Cortex of kidney (tissue), 1 donor: ENCODE data around the gene TDRD7.

Experiments used
- DNase-seq: peaks from one replicate; lab custom pipeline; 2025; lab: John Stamatoyannopoulos, UW

Gene TDRD7

DNA sequence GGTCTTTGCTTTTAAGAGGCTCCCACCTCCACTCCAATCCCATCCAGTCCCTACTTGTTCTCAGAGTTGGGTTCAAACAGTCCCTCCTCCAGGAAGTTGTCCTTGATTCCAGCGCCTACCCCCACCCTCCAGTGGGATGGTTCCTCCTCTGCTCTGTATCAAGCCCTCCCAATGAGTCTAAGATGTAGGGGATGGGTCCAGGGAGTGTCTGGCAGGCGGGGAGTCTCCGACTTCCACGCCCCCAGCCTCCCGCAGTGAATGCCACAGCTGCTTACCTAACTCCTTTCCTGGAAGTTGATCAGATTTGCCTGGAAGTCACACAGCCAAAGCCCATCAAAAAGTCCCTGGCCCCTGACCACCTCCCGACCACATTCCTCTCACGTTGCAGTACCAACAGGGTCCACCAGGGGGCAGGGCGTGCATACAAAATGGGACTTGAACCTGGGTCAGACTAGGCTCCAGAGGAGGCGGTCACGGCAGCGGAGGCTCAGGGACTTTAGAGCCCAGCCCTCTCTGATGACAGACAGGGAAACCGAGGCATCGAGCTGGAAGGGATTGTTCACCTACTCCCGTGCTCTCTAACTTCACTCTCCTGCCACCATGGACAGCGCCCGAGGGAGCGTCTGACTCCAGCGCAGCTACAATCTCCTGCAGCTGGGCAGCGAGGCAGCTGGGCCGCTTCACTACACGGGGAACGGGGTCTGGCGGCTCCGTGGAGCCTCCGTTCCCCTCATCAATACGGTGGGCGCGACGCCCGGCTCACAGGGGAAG lies 25.0 kb upstream of the TDRD7 start:
- no peak for DNase-seq

DNA sequence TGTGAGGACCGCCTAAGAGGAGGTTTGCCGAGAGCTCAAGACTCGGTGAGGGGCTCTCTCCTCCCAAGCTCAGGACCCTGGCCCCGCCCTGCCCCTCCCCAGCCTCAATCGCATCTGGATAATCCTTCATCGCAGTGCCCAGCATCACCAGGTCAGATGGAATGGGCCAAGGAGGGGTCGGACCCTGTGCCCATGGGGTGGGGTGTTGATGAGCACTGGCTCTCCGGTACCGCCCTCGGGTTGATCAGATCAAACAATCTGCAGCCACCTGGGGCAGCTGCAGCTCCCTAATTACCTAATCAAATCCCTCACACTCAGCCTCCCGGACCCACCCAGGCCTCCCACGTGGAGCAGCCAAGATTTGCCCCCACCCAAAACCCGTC lies 24.4 kb upstream of the TDRD7 start:
- no peak for DNase-seq

DNA sequence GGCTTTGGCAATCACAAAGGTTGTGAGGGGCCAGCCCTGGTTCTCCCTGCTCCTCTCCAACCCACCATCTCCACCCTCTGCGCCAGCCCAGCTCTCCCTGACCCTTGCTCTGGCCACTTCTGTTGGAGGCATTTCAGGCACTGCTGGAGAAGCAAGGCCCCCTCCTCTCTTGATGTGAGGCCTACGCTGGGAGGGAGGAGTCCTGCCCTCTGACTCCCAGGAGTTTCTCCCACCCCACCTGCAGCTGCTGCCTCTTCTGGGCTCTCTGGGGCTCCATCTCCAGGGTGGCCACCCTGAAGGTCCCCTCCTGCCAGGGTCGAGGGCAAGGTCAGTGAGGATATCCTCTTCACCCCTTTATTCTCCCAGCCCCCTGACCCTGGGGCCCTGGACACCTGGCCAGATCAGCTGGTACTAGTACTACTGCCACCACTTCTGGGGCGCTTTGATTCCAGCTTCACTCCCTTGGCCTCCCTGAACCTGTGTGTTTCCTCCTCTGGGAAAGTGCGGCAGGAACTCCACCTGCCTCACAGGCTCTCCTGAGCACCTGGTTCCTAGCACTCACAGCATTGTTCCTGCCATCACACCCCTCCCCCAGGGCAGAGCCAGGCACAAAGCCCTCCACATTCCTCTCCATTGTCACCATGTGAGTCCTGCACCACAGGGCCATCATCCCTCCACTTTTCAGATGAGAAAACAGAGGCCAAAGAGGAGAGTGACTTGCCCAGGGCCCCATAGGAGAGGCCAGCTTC lies 23.8 kb upstream of the TDRD7 start:
- DNase-seq = no peak

DNA sequence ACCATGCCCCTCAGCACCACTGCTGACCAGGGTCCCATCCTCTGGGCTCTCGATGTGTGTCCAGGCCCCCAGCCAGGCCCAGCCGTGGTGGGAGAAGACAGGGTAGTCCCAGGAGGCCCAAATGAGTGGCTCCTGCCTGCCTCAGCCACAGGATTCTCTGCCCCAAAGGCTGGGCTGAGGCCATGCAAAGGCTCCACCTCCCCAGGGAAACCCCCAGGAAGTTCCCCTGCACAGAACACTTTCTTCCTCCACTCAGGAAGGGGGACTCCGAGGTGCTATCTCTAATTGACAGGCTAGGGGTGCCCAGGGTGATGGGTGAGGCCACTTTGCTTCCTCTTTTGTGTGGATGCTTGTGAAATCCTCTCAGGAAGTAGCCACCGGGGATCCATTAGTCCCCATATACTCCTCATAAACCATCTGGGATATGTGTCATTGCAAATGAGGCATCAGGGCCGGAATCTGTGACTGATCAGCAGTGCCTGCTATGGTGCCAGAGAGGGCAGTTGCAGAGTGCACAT lies 23.1 kb upstream of the TDRD7 start:
- no peak for DNase-seq

- no peak for DNase-seq
Observed at GRCh38 chr9:97389249-97389648, 22.6 kb upstream of the TDRD7 start.

DNA sequence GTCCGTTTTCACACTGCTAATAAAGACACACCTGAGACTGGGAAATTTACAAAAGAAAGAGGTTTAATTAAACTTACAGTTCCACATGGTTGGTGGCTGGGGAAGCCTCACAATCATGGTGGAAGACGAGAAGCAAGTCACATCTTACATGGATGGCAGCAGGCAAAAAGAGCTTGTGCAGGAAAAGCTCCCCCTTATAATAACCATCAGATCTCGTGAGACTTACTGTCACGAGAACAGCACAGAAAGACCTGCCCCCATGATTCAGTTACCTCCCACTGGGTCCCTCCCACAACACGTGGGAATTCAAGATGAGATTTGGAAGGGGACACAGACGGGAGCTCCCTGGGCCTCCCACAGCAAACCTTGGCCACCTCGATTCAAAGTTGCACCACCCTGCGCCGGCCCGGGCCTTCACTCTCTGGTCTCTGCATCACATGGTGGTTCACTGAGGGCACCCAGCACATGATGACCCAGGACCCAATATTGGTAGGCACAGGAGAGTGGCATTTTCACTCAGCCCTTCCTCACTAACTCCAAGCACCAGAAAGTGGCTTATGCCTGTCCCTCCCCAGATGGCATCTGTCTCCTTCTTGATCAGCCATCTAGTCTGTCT lies 21.0 kb upstream of the TDRD7 start:
- no peak for DNase-seq

DNA sequence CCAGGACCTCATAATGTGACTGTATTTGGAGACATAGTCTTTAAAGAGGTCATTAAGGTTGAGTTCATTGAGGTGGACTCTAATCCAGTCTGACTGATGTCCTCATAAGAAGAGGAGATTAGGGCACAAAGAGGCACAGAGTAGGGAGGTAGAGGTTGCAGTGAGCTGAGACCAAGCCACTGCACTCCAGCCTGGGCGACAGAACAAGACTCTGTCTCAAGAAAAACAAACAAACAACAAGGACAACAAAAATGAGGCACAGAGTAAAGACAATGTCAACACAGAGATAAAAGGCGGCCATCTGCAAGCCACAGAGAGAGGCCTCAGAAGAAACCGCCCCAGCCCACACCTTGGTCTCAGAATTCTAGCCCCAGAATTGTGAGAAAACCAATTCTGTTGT lies 17.0 kb upstream of the TDRD7 start:
- no peak for DNase-seq

DNA sequence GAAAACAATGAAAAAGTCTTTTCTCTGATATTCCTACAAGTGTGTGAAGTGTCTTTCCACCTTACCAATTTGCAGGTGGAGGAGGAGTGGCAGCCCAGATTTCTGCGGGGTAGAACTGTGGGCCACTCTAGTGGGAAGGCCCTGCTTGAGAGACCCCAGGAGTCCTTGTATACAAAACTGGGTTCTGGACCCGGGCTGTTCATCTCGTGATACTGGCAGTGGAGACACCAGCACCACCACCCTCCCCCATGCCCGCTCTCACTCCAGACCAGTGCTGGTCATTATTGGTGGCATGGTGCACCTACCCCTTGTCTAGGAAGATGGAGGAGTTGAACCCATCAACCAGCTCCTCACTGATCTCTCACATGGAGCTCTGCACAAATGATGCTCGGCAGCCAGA lies 16.2 kb upstream of the TDRD7 start:
- no peak for DNase-seq

DNA sequence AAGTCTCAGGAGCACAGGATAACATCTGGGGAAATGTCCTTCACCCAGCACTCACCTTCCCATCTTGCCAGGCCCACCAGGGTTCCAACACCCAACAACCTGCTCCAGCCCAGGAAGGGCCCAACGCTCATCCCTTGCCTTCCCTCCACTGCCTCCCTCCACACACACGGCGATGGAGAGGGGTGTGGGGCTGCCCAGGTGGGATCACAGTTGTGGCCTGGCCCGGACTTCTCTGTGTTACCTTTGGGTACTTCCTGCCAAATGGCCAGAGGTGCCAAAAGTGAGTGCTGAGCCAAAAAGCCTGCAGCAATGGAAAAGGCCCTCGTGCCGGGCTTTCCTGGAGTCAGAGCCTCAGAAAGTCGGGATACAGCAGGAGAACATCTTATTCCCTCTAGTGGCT lies 15.6 kb upstream of the TDRD7 start:
- no peak for DNase-seq

GRCh38 chr9:97397220-97397619 lies 14.7 kb upstream of the TDRD7 start:
- no peak for DNase-seq

DNA sequence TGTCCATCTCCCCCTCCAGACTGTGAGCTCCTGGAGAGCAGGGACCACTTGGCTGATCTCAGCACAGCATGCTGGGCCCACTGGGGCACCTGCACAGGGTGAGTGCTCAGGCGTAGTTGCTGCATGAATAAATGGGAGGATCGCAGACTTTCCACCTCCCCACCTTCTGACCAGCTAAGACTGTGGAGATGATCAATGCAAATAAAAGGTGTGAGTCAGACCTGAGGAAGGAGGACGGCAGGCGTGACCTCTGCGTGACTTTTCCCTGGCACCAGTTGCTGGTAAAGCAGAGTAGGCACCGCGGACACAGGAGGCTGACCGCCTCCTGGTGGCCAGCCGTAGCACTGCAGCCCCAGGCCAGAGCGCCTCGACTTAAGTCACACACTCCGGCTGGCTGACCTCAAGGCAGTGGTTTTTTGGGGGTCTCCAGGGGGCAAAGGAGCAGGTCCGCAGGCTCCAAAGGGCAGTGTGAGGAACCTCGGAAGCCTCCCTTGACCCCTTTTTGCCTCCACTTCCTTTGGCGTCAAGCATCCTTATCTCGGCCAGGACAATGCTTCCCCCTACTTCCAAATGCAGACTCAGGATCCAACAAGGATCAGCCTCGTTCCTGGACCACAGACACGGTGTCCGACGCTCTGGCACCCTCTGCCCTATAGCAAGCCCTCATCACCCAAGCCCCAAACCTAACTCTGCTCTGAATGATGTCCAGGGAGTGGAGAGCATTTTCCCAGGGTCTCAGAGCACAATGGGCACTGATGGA lies 12.7 kb upstream of the TDRD7 start:
- DNase-seq = no peak

GRCh38 chr9:97403746-97404316 lies 8.1 kb upstream of the TDRD7 start:
- no peak for DNase-seq

DNA sequence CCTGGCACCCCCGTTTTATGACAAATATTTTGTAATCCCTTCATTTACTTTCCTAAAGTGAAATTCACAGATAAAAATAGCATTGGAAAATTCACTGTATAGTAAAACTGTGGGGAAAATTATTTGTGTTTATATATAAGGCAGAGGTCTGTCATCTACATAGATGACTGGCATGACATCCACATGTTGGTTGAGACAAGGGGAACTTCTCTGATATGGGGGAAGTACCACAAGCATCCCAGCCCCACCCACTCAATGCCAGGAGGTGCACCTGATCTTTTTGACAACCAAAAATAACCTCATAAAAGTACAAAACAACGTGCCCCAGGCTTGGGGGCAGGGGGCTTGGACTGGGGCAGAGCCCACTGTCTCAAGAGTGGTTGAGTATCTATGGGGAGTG lies 6.3 kb upstream of the TDRD7 start:
- no peak for DNase-seq

DNA sequence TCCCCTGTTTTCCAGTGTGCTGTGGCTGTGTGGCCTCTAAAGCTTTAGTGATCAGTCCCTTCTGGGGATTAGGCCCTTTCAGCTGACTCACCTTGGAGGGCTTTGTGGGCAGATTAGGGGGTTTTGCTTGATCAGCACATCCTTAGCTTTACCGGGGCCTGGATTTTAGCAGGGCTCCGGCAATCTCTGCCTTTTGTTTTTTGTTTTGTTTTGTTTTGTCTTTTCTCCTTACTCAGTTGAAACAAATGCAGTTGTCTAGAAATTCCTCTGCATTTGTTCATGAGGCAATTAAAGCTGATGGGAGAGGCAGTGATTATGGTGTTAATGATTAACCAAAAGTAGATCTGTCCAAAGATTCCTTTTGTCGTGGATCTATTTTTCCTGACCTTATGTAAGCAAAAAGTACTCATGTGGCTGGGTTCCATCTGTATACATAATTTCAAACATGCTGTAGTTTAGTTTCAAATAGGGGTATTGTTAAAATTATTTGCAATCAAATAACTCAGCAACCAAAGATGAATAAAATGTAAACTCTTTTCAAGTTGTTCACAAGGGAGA lies 5.2 kb upstream of the TDRD7 start:
- DNase-seq = no peak

GRCh38 chr9:97408562-97408961 lies 3.3 kb upstream of the TDRD7 start:
- no peak for DNase-seq

GRCh38 chr9:97411440-97411788 lies 482 bp upstream of the TDRD7 start:
- no peak for DNase-seq

- no peak for DNase-seq
Observed at GRCh38 chr9:97412626-97413385, 910 bp downstream of the TDRD7 start.

DNA sequence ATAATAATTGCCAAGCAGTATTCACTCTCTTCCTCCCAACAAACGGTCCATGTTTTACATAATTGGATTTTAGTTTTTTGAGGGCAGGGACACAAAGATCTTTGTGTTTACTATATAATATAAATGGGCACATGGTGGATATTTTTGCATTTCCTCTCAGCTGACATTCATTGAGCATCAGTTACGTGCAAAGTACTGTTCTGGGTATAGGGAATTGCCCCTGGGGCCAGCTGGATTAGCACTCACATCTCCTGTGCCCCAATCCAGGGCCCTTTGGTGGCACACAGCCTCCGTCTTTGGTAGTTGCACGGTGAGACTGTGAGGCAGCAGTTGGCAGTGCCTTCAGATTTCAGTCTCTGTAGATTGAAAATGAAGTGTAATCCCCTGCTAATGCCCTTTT lies 1.6 kb downstream of the TDRD7 start:
- no peak for DNase-seq

- DNase-seq = no peak
Observed at GRCh38 chr9:97415146-97415545, 3.2 kb downstream of the TDRD7 start.

DNA sequence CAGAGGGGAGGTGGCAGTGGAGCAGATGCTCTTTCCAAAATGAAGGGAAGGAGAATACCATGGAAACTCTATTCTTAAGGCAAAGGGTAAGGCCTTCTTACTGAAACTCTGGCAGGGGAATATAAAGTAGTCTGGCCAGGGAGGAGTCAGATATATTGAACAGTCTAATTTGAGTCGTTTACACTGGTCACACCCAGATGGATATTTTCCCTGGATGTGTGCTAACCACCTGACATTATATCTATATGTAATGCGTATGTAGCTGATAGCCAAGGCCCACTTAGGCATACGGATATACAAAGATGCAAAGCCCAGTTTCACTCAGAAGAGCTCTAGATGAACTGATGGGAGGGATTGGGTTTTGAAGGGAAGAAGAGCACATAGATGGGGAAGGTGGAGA lies 7.0 kb downstream of the TDRD7 start:
- no peak for DNase-seq

- no peak for DNase-seq
Observed at GRCh38 chr9:97419309-97419867, 7.5 kb downstream of the TDRD7 start.
